Vagina (tissue), 2 donors: Measurements from ENCODE around the gene TMEM232.

ENCODE experiments used
- CTCF ChIP-seq, 3 experiments: fragments of 450-650 bp in 2 of 3; fragments of 200-600 bp in 1 of 3; sonication (generic) in 1 of 3; IDR thresholded peaks; one replicate each; pipeline ENCODE4 v1.5.1; 2017 to 2019; ENCODE audit warnings: antibody characterized with exemption in 3 of 3, mild to moderate bottlenecking in 2 of 3, moderate library complexity in 2 of 3
- POLR2A ChIP-seq, 2 donors: fragments of 450-650 bp; IDR thresholded peaks; one replicate each; pipeline ENCODE4 v1.6.1; 2017; ENCODE audit warnings: antibody characterized with exemption in 2 of 2, mild to moderate bottlenecking in 2 of 2, moderate library complexity in 2 of 2

- TF ChIP-seq POLR2A (IDR thresholded peaks at IDR 0.05) (no peak), CTCF (IDR thresholded peaks at IDR 0.05) (no peak)
Observed at GRCh38 chr5:110507972-110508371, 218.5 kb downstream of the TMEM232 start.
